Hepatocyte (in vitro differentiated cells): ENCODE data around the gene SLC12A6.

Experiments
- CTCF ChIP-seq: fragments of 200-600 bp; sonication (generic); IDR thresholded peaks from 2 replicates; pipeline ENCODE4 v1.5.1; 2016; ENCODE audit warnings: antibody characterized with exemption, mild to moderate bottlenecking; ENCODE audit not compliant: poor library complexity
- EZH2 ChIP-seq: fragments of 200-600 bp; sonication (generic); IDR thresholded peaks from 2 replicates; pipeline ENCODE4 v1.6.1; 2016; ENCODE audit warnings: antibody characterized with exemption, mild to moderate bottlenecking, borderline replicate concordance

- TF ChIP-seq CTCF (no peak), EZH2 (no peak)
These were observed 73.5 kb downstream of the SLC12A6 start for GRCh38 chr15:34264076-34264475.
